GM18867 (cell line): ENCODE data around the gene ADD3.

Experiments
- ATAC-seq: cut with Tn5 transposase; IDR thresholded peaks from one replicate; pipeline ENCODE4 v1.9.1; 2021; ENCODE audit warnings: mild to moderate bottlenecking, moderate library complexity; ENCODE audit not compliant: unreplicated experiment

ADD3 gene

GRCh38 chr10:110144507-110144906 lies 136.7 kb downstream of the ADD3 start:
- no peak for ATAC-seq

GRCh38 chr10:110147961-110148360 lies 140.2 kb downstream of the ADD3 start:
- ATAC-seq = no peak

GRCh38 chr10:110149259-110149658 lies 141.5 kb downstream of the ADD3 start:
- ATAC-seq = no peak

DNA sequence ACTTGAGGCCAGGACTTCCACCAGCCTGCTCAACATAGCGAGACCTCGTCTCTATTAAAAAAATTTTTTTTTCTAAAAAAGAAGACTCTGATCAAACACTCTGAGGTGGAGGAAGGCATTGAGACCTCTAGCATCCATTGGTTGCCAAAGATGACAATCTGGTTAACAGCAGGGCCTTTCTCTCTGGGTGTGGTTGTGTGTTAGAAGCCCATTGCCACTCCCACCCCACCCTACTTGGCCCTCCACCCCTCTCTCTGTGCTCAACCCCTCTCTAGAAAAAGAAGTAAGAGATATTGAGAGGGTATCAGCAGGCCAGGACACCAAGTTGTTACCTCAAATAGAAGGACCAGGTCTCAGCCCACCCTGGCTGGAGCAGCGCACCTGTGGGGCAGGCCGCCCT lies 142.3 kb downstream of the ADD3 start:
- ATAC-seq = no peak

DNA sequence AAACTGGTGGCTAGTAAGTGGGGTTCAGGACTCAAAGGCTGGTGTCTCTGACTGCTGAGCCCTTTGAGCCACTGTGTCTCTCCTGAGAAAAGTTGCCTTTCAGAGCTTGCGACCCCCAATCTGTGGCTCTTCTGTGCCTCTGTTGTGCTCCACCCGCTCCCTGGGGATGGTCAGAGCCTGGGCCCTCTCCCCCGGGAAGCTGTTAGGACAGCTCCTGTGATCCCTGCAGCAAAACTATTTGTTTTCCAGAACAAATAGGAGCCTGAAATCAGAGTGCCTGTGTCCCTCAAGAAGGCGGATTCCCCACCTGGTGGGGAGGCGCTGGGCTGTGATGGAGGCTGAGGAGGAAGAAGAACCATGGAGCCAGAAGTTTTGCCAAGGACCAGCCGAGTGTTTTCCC lies 143.2 kb downstream of the ADD3 start:
- ATAC-seq = no peak

GRCh38 chr10:110151467-110151866 lies 143.7 kb downstream of the ADD3 start:
- ATAC-seq = no peak

DNA sequence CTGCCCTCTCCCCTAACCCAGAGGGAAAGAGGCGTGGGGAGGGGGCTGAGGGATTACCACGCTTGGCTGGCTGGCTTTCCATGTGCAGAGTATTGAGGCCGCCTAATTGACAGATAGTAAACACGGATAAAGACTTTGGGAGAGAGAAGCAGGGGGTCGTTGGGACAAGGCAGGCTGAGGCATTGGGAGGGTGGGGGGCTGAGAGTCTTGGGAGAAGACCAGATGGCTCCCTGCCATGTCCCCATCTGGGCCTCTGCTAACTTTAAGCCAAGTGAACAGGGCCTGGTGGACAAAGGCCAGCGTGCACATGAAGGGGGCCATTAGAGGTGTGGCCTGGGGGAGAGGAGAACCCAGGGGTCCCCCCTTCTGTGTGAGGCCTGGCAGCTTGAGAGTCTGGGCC lies 144.2 kb downstream of the ADD3 start:
- no peak for ATAC-seq

DNA sequence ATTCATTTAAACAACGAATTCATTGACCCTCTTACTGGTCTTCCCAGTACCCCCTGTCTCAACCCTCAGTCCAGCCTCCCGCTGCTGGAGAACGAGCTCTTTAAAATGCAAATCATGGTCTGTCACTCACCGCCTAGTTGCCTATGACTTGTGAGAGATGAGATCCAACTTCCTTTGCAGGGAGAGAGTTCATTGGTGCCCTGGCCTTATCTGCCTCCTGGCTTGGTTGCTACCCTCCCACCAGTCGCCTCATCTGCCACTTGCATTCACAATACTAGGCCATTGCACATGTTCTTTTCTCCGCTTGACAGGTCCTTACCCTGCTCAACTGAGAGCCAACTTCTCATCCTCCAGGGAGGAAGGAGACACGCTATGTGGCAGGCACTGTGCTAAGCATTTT lies 145.6 kb downstream of the ADD3 start:
- ATAC-seq = no peak

DNA sequence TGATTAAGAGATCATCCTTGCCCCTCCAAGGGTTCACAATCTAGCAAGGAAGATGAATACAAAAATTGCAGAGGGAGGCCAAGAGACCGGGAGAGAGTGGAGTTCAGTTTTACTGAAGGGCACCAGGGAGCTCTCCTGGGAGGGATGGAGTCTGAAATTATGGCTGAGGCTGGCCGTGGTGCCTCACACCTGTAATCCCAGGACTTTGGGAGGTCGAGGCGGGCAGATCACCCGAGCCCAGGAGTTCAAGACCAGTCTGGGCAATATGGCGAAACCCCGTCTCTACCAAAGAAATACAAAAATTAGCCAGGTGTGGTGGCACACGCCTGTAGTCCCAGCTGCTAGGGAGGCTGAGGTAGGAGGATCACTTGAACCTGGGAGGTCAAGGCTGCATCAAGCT lies 148.3 kb downstream of the ADD3 start:
- ATAC-seq = no peak

DNA sequence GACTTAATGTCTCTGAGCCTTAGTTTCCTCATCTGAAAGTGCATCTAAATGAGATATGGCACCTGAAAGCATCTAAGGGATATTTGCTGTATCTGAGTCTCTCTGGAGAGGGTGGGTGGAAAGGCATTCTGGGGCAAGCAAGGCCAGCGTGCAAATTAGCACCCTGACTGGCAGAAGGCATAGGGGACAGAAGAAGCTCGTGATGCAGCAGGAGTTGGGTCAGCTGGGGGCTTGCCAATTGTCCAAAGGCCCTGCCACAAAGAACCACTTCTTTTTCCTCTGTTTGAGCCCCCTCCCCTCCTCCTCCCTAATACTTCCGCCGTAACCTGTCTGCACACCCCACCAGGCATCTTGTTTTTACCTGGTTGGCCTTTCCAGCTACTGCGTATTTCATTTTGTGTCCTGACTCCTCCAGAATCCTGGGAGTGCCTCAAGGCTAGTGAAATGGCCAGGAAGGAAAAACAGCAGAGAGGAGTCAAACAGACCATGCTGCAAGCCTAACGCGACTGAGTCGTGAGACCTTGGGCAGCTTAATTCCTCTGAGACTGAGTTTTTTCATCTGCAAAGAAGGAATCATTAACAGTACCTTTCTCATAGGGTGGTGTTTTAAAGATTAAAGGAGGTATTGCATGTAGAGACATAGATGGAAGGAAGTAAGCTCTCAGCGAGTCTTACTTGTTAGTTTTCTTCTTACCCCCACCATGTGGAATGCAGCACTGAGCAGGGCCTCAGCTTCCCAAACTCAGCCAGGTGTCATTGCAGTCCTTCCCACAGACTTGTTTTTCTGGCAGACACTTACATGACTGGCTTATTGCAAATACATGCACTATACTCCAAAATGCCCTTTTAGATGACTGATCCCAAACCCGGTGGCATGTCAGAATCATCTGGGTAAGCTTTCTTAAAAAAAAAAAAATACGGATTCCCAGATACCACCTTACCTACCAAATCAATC lies 150.5 kb downstream of the ADD3 start:
- ATAC-seq = no peak

DNA sequence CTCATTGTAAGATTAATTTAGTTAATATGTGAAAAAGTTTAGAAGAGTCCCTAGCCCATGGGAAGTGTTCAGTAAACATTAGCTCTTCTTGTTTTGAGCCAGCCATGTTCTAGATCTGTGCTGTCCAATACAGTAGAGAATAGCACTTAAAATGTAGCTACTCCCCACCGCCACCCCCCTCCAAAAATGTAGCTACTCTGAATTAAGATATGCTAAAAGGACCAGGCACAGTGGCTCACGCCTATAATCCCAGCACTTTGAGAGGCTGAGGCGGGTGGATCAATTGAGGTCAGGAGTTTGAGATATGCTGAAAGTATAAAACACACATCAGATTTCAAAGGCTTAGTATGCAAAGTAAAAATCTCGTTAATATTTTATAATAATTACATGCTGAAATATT lies 152.3 kb downstream of the ADD3 start:
- ATAC-seq = no peak

DNA sequence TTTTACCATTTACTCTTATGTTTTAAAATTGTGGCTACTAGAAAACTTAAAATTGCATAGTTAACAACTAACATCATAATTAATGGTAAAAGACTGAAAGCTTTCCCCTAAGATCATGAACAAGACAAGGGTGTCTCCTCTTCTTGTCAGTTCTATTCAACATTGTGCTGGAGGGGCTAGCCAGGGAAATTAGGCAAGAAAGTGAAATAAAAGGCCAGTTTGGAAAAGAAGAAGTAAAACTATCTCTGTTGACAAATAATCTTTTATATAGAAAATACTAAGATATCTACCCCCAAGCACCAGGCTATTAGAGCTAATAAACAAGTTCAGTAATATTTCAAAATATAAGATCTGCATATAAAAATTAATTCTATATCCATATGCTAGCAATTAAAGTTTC lies 152.7 kb downstream of the ADD3 start:
- ATAC-seq = no peak

DNA sequence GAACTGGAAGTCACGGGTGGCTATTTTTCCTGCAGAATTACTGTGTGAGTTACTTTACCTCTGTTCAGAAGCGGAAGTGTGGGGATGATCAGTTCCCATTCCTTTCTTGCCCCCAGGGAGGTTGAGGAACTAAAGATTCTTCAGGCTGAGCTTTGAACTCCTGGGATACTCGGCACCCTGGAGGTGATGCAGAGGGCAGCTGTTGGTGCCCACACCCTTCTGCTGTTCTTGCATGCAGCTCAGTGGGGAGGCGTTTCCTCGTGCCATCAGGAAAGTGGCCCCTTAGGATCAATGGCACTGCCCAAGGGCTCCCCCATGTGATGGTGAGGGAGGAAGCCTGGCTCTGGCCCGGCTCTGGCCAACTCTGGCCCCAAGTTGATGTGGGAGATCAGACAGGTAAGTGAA lies 155.0 kb downstream of the ADD3 start:
- no peak for ATAC-seq

DNA sequence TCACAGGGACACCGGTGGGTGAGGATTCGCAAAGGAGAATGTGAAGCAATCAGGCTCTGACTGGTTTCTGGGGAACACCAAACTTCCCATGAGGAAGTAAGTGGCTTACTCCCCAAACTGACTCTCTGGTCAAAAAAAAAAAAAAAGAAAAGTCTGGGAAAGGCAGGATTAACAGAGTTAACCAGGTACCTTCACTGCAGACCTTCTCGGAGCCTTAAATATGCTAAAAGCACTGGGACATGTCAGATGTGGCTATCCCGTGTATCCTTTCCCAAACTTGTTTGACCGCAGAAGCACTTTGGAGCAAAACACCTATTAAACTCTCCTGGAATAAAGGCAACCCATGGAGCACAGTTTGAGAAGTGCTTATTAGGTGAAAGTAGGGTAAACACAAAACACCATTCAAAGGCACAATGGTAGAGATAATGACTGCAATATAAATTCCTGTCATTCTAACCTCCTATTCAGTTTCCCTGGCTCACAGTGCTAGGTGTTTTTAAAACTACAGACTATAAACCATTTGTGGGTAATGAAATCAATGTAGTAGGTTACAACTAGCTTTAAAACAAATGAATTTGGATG lies 155.5 kb downstream of the ADD3 start:
- no peak for ATAC-seq

DNA sequence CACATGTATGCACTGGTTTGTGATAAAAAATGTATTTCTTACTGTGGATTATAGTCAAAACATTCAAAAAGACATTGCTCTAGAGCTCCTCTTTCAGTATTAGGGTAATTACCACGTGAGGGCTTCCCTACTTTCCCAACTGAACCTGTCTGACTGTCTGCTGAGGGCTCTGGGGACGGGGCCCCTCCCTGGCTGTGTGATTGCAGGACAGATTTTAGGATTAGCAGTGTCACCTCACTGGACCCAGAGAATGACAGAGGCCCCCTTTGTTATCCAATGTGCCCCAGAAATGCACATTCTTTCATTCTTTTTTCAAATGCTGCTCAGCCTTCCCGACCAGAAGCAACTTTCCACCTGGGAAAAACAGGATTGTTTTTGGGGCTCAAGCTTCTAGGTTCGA lies 156.1 kb downstream of the ADD3 start:
- no peak for ATAC-seq

DNA sequence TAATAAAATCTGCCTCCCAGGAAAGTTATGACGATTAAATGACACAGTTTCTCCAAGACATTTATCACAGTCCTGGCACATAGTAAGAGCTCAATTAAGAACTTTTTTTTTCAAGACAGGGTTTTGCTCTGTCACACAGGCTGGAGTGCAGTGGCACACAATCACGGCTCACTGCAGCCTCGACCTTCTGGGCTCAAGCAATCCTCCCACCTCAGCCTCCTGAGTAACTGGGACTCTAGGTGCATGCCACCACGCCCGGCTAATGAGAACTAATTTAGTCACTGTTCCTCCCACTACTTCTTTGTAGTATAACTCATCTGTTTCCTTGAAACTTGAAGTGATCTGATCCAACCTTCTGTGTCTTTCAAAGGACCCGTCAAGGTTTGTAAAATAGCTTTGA lies 157.5 kb downstream of the ADD3 start:
- no peak for ATAC-seq

DNA sequence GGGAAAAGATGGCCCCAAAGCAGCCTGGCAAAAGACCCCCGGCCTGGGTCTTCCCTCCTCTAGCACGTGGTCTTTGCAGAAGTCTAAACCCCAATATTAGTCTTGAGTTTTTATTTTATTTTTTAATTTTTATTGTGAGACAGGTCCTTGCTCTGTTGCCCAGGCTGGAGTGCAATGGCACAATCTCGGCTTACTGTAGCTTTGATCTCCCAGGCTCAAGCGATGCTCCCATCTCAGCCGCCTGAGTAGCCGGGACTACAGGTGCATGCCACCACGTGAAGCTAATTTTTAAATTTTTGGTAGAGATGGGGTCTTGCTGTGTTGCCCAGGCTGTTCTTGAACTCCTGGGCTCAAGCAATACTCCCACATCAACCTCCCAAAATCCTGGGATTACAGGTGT lies 159.4 kb downstream of the ADD3 start:
- no peak for ATAC-seq

- ATAC-seq = no peak
Measured at GRCh38 chr10:110168601-110169481, 161.1 kb downstream of the ADD3 start.

DNA sequence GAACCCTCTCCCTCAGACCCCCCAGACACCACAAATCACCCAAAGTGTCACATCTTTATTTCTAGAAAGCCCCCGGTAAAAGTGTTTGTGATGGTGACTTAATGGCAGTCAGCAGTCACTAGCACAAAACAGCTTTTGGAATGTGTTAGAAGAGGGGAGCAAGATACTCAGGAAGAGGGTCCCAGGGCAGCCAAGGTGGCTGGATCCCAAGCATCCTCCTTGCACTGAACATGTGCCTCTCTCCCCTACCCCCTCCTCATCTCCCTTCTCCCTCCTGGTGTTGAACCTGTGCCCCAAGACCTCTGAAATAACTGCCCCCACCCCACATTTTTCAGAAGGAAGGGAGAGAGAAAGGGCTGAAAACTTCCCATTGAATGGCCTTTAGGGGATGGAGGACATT lies 161.8 kb downstream of the ADD3 start:
- ATAC-seq = no peak

- ATAC-seq = no peak
Measured at GRCh38 chr10:110170142-110170971, 162.6 kb downstream of the ADD3 start.

DNA sequence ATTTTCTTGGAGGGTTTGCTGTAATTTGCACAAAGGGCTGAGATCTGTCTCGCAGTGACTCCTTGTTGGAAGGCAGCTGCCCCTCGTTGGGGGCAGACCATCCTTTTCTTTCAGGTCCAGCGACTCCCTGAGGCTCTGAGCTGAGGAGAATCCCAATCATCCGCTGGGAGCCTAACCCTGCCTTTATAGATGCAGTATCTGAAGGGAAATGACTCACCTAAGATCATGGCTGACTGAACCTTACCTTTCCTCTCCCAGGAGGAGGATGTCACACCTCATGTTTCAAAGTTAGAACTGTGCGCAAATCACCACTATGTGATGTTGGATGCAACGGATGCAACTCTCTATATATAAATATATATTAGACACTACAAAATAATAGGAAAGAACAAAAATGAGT lies 163.2 kb downstream of the ADD3 start:
- ATAC-seq = no peak
